ENCODE results near the gene MEI4.
"Not testable (repeated sequence)": the region's sequence is repeated elsewhere in the genome, so short reads cannot be mapped to it uniquely, and the experiment has no call there.

Gene MEI4

GRCh38 chr6:77715588-77715987 is 62.7 kb downstream of the MEI4 start:
- no peak for TF ChIP-seq CTCF (IDR thresholded peaks at IDR 0.05; ENCODE audit: low read depth, low read length)
- H3K4me3 ChIP-seq (replicated peaks in 1 of 2; ENCODE audit: low read depth in 2 of 2, low read length in 2 of 2): no peak overlapping the region
- no peak for DNase-seq (ENCODE audit: low read depth in 2 of 2)

GRCh38 chr6:77716311-77716710 is 63.5 kb downstream of the MEI4 start:
- DNase-seq (ENCODE audit: low read depth in 2 of 2): no peak
- no peak for TF ChIP-seq CTCF (IDR thresholded peaks at IDR 0.05; ENCODE audit: low read depth, low read length)
- no peak overlapping the region for H3K4me3 ChIP-seq (replicated peaks in 1 of 2; ENCODE audit: low read depth in 2 of 2, low read length in 2 of 2)

- not testable (repeated sequence) for DNase-seq (ENCODE audit: low read depth in 2 of 2); H3K4me3 ChIP-seq (replicated peaks in 1 of 2; ENCODE audit: low read depth in 2 of 2, low read length in 2 of 2)
Measured at GRCh38 chr6:77736010-77736409, 83.2 kb downstream of the MEI4 start.

- DNase-seq (ENCODE audit: low read depth in 2 of 2): peak; percentile 23 to 57
- peak; percentile 32 for TF ChIP-seq CTCF (IDR thresholded peaks at IDR 0.05; ENCODE audit: low read depth, low read length)
- no peak overlapping the region for H3K4me3 ChIP-seq (replicated peaks in 1 of 2; ENCODE audit: low read depth in 2 of 2, low read length in 2 of 2)
Measured at GRCh38 chr6:77740380-77740779, 87.5 kb downstream of the MEI4 start.

- not testable (repeated sequence) for H3K4me3 ChIP-seq (replicated peaks in 1 of 2; ENCODE audit: low read depth in 2 of 2, low read length in 2 of 2); DNase-seq (ENCODE audit: low read depth in 2 of 2)
Measured at GRCh38 chr6:77752156-77752555, 99.3 kb downstream of the MEI4 start.

GRCh38 chr6:77762386-77762785 is 109.5 kb downstream of the MEI4 start:
- H3K4me3 ChIP-seq (replicated peaks in 1 of 2; ENCODE audit: low read depth in 2 of 2, low read length in 2 of 2): no peak overlapping the region
- no peak for DNase-seq (ENCODE audit: low read depth in 2 of 2)
- no peak for TF ChIP-seq CTCF (IDR thresholded peaks at IDR 0.05; ENCODE audit: low read depth, low read length)

- DNase-seq (ENCODE audit: low read depth in 2 of 2): no peak
- no peak overlapping the region for H3K4me3 ChIP-seq (replicated peaks in 1 of 2; ENCODE audit: low read depth in 2 of 2, low read length in 2 of 2)
- TF ChIP-seq CTCF (IDR thresholded peaks at IDR 0.05; ENCODE audit: low read depth, low read length): no peak
Measured at GRCh38 chr6:77763124-77763523, 110.3 kb downstream of the MEI4 start.

- DNase-seq (ENCODE audit: low read depth in 2 of 2): no peak
- TF ChIP-seq CTCF (IDR thresholded peaks at IDR 0.05; ENCODE audit: low read depth, low read length): no peak
- H3K4me3 ChIP-seq (replicated peaks in 1 of 2; ENCODE audit: low read depth in 2 of 2, low read length in 2 of 2): no peak overlapping the region
Measured at GRCh38 chr6:77764364-77764763, 111.5 kb downstream of the MEI4 start.
